ENCODE data around the gene HOXD1. TPM values are rescaled to one million over a fixed set of nuclear protein-coding genes. Genes with fewer than 3 reads are reported as not detected.
A peak's percentile ranks its signal among the peaks of the same experiment; 100 is the strongest.

The HOXD1 gene
- polyA plus RNA-seq, 4 donors, result 1.00 to 8.2 TPM; not detected in 2

- Histone ChIP-seq H3K9me3 (ENCODE audit: control insufficient read depth in 2 of 2, insufficient read depth in 1 of 2, low read depth in 1 of 2, low read length in 1 of 2) (no peaks in the 10 kb centered on the region), H3K36me3 (ENCODE audit: control insufficient read depth in 3 of 3, insufficient read depth in 2 of 3, low read depth in 1 of 3, low read length in 3 of 3) (no peaks in the 10 kb centered on the region), H3K27ac (ENCODE audit: low read depth in 1 of 3, low read length in 2 of 3) (no peak overlapping the region), H3K4me3 (ENCODE audit: low read depth in 1 of 3, low read length in 3 of 3) (no peak overlapping the region), H3K4me1 (ENCODE audit: control insufficient read depth in 3 of 3, insufficient read depth in 2 of 3, low read depth in 1 of 3, low read length in 2 of 3) (no peaks in the 10 kb centered on the region), H3K27me3 (ENCODE audit: control insufficient read depth in 3 of 3, insufficient read depth in 3 of 3, low read length in 3 of 3) (peaks cover 0 to 68% (median 28%) of the 10 kb centered on the region in 3 donors)
- FAIRE-seq (no peak), DNase-seq (no peak)
- WGBS, 3 donors, result 66 to 87% (median 82%) methylated on average over 3 of the region's 3 CpGs
Observed at GRCh38 chr2:176181551-176181950, 6.9 kb upstream of the HOXD1 start.

- H3K4me1 ChIP-seq (ENCODE audit: control insufficient read depth in 3 of 3, insufficient read depth in 2 of 3, low read depth in 1 of 3, low read length in 2 of 3), result peaks cover 0 to 1% (median 0%) of the 10 kb centered on the region in 3 donors
- WGBS, 3 donors, result 63 to 79% (median 78%) methylated on average over 3 of the region's 3 CpGs
- no peak for DNase-seq
- no peak for FAIRE-seq
- H3K36me3 ChIP-seq (ENCODE audit: control insufficient read depth in 3 of 3, insufficient read depth in 2 of 3, low read depth in 1 of 3, low read length in 3 of 3), result no peaks in the 10 kb centered on the region
- peaks cover 0 to 63% (median 27%) of the 10 kb centered on the region in 3 donors for H3K27me3 ChIP-seq (ENCODE audit: control insufficient read depth in 3 of 3, insufficient read depth in 3 of 3, low read length in 3 of 3)
- no peak overlapping the region for H3K4me3 ChIP-seq (ENCODE audit: low read depth in 1 of 3, low read length in 3 of 3)
- no peak overlapping the region for H3K27ac ChIP-seq (ENCODE audit: low read depth in 1 of 3, low read length in 2 of 3)
- no peaks in the 10 kb centered on the region for H3K9me3 ChIP-seq (ENCODE audit: control insufficient read depth in 2 of 2, insufficient read depth in 1 of 2, low read depth in 1 of 2, low read length in 1 of 2)
Observed at GRCh38 chr2:176182671-176183070, 5.8 kb upstream of the HOXD1 start.

- no peak overlapping the region for H3K4me3 ChIP-seq (ENCODE audit: low read depth in 1 of 3, low read length in 3 of 3)
- no peaks in the 10 kb centered on the region for H3K36me3 ChIP-seq (ENCODE audit: control insufficient read depth in 3 of 3, insufficient read depth in 2 of 3, low read depth in 1 of 3, low read length in 3 of 3)
- H3K27ac ChIP-seq (ENCODE audit: low read depth in 1 of 3, low read length in 2 of 3), result no peak overlapping the region
- peaks cover 0 to 4% (median 0%) of the 10 kb centered on the region in 3 donors for H3K4me1 ChIP-seq (ENCODE audit: control insufficient read depth in 3 of 3, insufficient read depth in 2 of 3, low read depth in 1 of 3, low read length in 2 of 3)
- WGBS, 3 donors, result 61 to 73% (median 67%) methylated on average over 2 of the region's 2 CpGs
- DNase-seq (no peak), FAIRE-seq (no peak)
- peaks cover 4 to 61% (median 35%) of the 10 kb centered on the region in 3 donors for H3K27me3 ChIP-seq (ENCODE audit: control insufficient read depth in 3 of 3, insufficient read depth in 3 of 3, low read length in 3 of 3)
- no peaks in the 10 kb centered on the region for H3K9me3 ChIP-seq (ENCODE audit: control insufficient read depth in 2 of 2, insufficient read depth in 1 of 2, low read depth in 1 of 2, low read length in 1 of 2)
Observed at GRCh38 chr2:176184749-176185148, 3.7 kb upstream of the HOXD1 start.

- H3K9me3 ChIP-seq (ENCODE audit: control insufficient read depth in 2 of 2, insufficient read depth in 1 of 2, low read depth in 1 of 2, low read length in 1 of 2), result no peaks in the 10 kb centered on the region
- no peaks in the 10 kb centered on the region for H3K36me3 ChIP-seq (ENCODE audit: control insufficient read depth in 3 of 3, insufficient read depth in 2 of 3, low read depth in 1 of 3, low read length in 3 of 3)
- FAIRE-seq (no peak), DNase-seq (no peak)
- H3K27ac ChIP-seq (ENCODE audit: low read depth in 1 of 3, low read length in 2 of 3), result no peak overlapping the region
- peaks cover 0 to 4% (median 0%) of the 10 kb centered on the region in 3 donors for H3K4me1 ChIP-seq (ENCODE audit: control insufficient read depth in 3 of 3, insufficient read depth in 2 of 3, low read depth in 1 of 3, low read length in 2 of 3)
- H3K4me3 ChIP-seq (ENCODE audit: low read depth in 1 of 3, low read length in 3 of 3), result no peak overlapping the region
- H3K27me3 ChIP-seq (ENCODE audit: control insufficient read depth in 3 of 3, insufficient read depth in 3 of 3, low read length in 3 of 3), result peaks cover 4 to 63% (median 37%) of the 10 kb centered on the region in 3 donors
- 88 to 91% (median 91%) methylated on average over 2 of the region's 2 CpGs for WGBS, 3 donors
Observed at GRCh38 chr2:176186024-176186423, 2.4 kb upstream of the HOXD1 start.

- DNase-seq, result peak in 1 of 2 donors; percentile 64
- no peaks in the 10 kb centered on the region for H3K36me3 ChIP-seq (ENCODE audit: control insufficient read depth in 3 of 3, insufficient read depth in 2 of 3, low read depth in 1 of 3, low read length in 3 of 3)
- peak overlapping the region in 1 of 3 donors; percentile 39 for H3K27ac ChIP-seq (ENCODE audit: low read depth in 1 of 3, low read length in 2 of 3)
- H3K4me1 ChIP-seq (ENCODE audit: control insufficient read depth in 3 of 3, insufficient read depth in 2 of 3, low read depth in 1 of 3, low read length in 2 of 3), result peaks cover 0 to 4% (median 0%) of the 10 kb centered on the region in 3 donors
- WGBS, 3 donors, result 2 to 4% (median 4%) methylated on average over 13 of the region's 13 CpGs
- peaks cover 4 to 67% (median 36%) of the 10 kb centered on the region in 3 donors for H3K27me3 ChIP-seq (ENCODE audit: control insufficient read depth in 3 of 3, insufficient read depth in 3 of 3, low read length in 3 of 3)
- peak overlapping the region in 2 of 3 donors; percentile 36 to 48 for H3K4me3 ChIP-seq (ENCODE audit: low read depth in 1 of 3, low read length in 3 of 3)
- no peaks in the 10 kb centered on the region for H3K9me3 ChIP-seq (ENCODE audit: control insufficient read depth in 2 of 2, insufficient read depth in 1 of 2, low read depth in 1 of 2, low read length in 1 of 2)
- no peak for FAIRE-seq
Observed at GRCh38 chr2:176187200-176187898, 1.1 kb upstream of the HOXD1 start.

- Histone ChIP-seq H3K4me3 (ENCODE audit: low read depth in 1 of 3, low read length in 3 of 3) (peak overlapping the region; percentile 44 to 56 (median 48)), H3K9me3 (ENCODE audit: control insufficient read depth in 2 of 2, insufficient read depth in 1 of 2, low read depth in 1 of 2, low read length in 1 of 2) (no peaks in the 10 kb centered on the region), H3K27me3 (ENCODE audit: control insufficient read depth in 3 of 3, insufficient read depth in 3 of 3, low read length in 3 of 3) (peaks cover 4 to 63% (median 36%) of the 10 kb centered on the region in 3 donors), H3K4me1 (ENCODE audit: control insufficient read depth in 3 of 3, insufficient read depth in 2 of 3, low read depth in 1 of 3, low read length in 2 of 3) (peaks cover 0 to 4% (median 0%) of the 10 kb centered on the region in 3 donors), H3K27ac (ENCODE audit: low read depth in 1 of 3, low read length in 2 of 3) (peak overlapping the region in 2 of 3 donors; percentile 36 to 46), H3K36me3 (ENCODE audit: control insufficient read depth in 3 of 3, insufficient read depth in 2 of 3, low read depth in 1 of 3, low read length in 3 of 3) (no peaks in the 10 kb centered on the region)
- FAIRE-seq, result no peak
- DNase-seq, result peak in 1 of 2 donors; percentile 60
- 2 to 4% (median 2%) methylated on average over 67 to 98 of the region's 98 CpGs for WGBS, 3 donors
Observed at GRCh38 chr2:176188774-176189680, 559 bp downstream of the HOXD1 start.

- peak overlapping the region in 2 of 3 donors; percentile 34 to 48 for H3K4me3 ChIP-seq (ENCODE audit: low read depth in 1 of 3, low read length in 3 of 3)
- WGBS, 3 donors, result 11 to 14% (median 12%) methylated on average over 28 of the region's 28 CpGs
Observed at GRCh38 chr2:176189681-176190641, 1.5 kb downstream of the HOXD1 start.

More at GRCh38 chr2:176189681-176190641, 1.5 kb downstream of the HOXD1 start:
- Histone ChIP-seq H3K4me1 (ENCODE audit: control insufficient read depth in 3 of 3, insufficient read depth in 2 of 3, low read depth in 1 of 3, low read length in 2 of 3) (peaks cover 0 to 4% (median 0%) of the 10 kb centered on the region in 3 donors), H3K9me3 (ENCODE audit: control insufficient read depth in 2 of 2, insufficient read depth in 1 of 2, low read depth in 1 of 2, low read length in 1 of 2) (no peaks in the 10 kb centered on the region), H3K27me3 (ENCODE audit: control insufficient read depth in 3 of 3, insufficient read depth in 3 of 3, low read length in 3 of 3) (peaks cover 4 to 64% (median 33%) of the 10 kb centered on the region in 3 donors), H3K27ac (ENCODE audit: low read depth in 1 of 3, low read length in 2 of 3) (no peak overlapping the region), H3K36me3 (ENCODE audit: control insufficient read depth in 3 of 3, insufficient read depth in 2 of 3, low read depth in 1 of 3, low read length in 3 of 3) (no peaks in the 10 kb centered on the region)
- DNase-seq, result peak in 1 of 2 donors; percentile 32
- no peak for FAIRE-seq
